Hematopoietic multipotent progenitor cell treated with erythropoietin and hydrocortisone succinate and interleukin-3 and kit ligand, for 17 days (in vitro differentiated cells): ENCODE measurements around the gene C19orf38.
A peak's percentile ranks its signal among the peaks of the same experiment; 100 is the strongest.
"Not testable (repeated sequence)": the region's sequence is repeated elsewhere in the genome, so short reads cannot be mapped to it uniquely, and the experiment has no call there.

ENCODE experiments used
- DNase-seq: peaks from one replicate; pipeline ENCODE4 v3.0.0-alpha.2; 2015; ENCODE audit warnings: low spot score

Gene C19orf38

DNA sequence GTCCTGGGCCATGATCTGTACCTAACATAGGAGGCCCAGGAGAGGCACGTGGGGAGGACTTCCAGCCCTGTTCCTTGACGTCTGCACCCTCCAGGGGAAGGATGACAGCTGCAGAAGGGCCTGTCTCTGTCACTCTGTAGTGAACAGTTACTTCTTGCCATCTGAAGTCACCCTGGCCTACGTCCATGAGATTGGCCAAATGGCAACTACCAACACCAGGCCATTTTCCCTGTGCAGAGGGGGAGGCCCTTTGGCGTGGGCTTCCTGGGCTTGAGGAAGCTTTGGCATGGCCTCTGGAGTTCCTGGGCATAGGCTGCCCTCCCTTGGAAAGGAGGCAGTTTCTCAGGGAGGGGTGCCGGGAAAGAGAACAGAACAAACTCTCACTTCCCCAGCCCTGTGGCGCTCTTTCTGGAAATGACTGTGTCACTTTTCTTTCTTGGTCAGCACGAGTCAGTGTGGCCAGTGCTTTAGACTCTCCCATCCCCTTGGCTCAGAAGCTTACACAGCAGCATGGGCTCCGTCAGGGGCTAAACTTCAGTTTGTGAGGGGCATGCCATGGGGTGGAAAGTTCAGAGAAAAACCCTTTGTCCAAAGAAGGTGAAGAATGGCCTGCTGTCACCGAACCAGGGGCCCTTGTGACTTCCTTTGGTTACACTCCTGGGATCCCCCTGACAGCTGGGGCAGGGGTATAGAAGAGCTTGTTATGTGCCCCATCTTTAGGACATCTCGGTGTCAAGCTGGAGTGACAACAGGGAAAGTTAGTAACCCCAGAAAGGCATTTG is 28.4 kb downstream of the C19orf38 start:
- DNase-seq: no peak

DNA sequence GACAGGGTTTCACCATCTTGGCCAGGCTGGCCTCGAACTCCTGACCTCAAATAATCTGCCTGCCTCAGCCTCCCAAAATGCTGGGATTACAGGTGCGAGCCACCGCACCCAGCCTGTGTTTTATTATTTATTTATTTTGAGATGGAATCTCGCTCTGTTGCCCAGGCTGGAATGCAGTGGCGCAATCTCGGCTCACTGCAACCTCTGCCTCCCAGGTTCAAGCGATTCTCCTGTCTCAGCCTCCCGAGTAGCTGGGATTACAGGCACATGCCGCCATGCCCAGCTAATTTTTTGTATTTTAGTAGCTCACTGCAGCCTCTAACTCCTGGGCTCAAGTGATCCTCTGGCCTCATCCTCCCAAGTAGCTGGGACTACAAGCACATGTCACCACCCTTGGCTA is 29.4 kb downstream of the C19orf38 start:
- DNase-seq: not testable (repeated sequence)

DNA sequence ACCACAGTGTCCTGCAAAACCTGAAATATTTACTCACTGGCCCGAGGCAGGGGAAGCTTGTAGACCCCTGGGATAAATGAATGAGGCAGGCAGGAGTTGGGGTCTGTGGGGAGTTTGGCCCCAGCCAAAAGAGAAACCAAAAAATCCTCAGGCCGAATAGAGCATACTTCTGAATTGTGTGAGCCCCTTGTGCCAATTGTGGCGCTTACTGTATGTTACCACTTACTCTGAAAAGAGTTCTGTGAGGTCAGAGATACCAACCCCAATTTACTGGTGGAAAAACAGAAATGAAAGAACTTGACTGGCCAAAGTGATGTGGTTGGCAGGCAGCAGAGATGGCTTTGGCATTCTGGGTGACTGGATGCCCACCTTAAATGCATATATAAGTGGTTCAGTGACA is 30.0 kb downstream of the C19orf38 start:
- DNase-seq: peak; percentile 8

DNA sequence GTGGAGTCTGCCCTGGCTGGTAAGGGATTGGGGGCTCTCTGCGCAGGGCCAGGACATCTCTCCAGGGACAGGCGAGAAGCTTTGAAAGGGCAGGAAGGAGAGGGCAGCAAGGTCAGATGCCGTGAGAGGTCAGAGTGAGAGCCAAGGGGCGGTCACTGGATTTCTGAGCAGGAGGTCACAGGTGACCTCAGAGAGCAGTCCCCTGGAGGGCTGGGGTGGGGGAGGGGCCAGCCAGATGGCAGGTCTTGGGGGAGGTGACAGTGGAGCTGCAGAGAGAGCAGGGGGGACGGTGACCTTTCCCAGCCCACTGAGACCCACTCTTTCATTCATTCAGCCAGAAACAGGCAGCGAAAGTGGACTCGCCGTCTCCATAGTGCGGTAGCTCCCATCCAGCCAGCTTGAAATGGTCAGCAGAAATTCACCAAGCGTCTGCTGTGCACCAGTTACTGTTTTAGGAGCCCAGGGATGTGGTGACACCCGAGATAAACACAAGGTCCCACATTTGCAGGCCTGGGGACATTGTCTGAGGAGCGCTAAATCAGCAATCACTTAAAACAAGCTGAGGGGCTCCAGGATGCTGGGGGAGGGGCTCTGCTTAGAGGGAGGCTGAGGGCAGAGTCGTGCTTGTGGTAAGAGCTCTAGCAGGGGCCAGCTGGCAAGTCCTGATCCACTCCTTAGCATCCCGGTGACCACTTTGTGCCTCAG is 33.3 kb downstream of the C19orf38 start:
- no peak for DNase-seq

DNA sequence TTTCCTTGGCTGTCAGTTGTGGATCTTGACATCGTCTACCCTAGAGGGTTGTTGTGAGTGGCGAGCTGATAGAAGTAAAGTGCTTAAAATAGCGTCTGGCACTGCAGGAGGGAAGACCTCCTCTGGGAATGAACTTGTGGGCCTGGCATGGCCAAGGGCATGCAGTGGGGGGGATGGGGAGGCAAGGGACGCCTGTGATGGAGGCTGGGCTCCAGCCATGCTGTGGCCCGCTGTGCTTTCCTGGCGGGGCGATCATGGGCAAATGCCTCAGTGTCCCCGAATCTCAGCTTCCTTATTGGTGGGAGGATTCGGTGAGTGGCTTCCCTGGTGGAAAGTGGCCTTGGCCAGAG is 33.9 kb downstream of the C19orf38 start:
- DNase-seq: no peak

DNA sequence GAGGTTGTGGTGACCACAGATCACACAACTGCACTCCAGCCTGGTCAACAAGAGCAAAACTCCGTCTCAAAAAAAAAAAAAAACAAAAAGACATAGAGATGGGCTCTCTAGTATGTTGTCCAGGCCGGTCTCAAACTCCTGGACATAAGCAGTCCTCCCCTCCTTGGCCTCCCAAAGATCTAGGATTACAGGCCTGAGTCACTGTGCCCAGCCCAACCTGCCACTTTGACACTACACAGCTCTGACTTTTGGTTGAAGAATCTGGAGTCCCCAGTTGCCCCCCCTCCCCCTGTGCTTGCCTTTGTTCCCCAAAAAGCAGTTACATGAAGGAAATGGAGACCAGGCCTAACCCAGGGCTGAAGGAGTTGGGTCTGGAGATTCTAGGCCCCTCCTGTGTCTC is 36.1 kb downstream of the C19orf38 start:
- peak; percentile 40 for DNase-seq

DNA sequence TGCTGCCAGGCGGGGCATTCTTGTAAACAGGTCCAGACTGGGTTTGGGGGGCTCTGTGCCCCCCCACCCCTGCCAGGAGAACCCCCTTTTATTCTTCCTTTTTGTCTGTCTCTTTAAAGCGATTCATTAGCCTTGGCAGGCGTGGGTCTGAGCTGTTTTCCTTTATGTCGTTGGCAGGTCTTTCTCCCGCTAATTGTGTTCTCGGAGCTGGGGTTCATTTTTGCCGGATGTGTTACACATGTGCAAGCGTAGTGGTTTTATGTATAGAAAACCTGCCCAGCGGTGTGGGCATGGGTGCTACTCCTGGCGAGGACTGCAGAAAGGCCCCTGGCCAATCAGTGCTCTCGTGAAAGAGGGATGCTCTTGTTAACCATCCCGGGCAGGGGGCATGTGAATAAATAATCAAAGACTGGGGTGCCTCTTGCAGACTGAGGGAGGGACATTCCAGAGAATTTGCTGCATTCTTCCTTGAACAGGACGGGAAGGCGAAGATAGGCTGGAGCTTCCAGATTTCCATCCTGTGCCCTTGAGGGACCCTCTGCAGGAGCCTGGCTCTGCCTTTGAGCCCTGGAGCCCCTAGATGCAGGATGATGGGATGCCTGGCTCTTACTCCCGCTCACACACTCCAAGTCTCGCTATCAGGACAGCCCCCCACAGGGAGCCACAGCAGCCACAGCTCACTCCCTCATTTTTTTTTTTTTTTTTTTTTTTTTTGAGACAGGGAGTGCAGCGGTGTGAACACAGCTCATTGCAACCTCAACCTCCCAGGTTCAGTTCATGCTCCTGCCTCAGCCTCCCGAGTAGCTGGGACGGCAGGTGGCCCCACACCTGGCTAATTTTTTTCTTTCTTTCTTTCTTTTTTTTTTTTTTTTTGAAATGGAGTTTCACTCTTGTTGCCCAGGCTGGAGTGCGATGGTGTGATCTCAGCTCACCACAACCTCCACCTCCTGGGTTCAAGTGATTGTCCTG is 37.3 kb downstream of the C19orf38 start:
- DNase-seq: no peak

DNA sequence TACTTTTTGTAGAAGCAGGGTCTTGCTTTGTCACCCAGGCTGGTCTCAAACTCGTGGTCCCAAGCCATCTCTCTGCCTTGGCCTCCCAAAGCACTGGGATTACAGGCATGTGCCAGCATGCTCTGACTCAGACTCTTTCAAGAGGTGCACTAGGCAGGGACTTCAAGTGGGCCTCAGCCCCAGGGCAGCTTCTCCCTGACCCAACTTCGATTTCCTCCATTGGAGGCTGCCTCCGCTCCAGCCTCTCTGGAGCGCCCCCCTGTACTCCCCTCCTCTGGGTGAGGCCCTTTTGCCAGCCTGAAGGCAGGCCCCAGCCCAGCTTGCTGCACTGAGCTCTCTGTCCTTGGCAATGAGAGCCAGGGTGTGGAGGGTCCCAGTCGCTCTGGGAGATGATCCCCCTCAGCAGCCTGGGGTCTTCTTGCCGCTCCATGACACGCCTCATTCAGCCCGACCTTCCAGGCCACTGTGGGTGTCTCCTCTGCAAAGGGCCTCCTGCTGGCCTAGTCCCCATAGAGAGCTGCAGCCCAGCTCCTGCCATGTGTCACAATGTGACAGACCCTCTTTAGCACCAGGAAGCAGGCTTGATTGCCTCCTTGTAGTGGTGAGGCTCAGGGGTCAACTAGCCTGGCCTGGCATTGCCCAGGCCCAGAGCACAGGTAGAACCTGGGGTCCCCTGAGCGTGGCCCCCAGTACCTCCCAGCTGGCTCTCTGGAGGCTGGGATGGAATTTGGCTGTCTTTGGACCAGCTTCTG is 39.6 kb downstream of the C19orf38 start:
- no peak for DNase-seq

DNA sequence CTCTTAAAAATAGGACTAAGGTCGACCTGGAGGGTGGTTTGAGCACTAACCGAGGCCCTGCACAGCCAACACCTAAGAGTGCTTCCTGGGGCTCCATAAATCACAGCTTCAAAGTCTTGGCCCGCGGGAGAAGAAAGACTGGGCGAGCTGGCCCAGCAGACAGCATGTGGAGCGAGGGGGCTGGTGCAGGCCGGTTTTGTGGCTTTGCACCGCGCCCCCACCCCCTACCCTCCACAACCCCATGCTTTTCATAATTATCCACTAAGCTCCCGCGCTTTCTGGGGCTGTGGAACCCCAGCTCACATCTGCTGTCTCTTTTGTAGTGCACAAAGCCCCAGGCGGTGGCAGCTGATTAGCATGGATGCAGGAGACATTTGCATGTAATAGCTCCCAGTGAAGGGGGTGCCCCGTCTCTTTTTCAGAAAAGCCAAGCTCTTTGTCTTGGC is 40.2 kb downstream of the C19orf38 start:
- DNase-seq: peak; percentile 4

DNA sequence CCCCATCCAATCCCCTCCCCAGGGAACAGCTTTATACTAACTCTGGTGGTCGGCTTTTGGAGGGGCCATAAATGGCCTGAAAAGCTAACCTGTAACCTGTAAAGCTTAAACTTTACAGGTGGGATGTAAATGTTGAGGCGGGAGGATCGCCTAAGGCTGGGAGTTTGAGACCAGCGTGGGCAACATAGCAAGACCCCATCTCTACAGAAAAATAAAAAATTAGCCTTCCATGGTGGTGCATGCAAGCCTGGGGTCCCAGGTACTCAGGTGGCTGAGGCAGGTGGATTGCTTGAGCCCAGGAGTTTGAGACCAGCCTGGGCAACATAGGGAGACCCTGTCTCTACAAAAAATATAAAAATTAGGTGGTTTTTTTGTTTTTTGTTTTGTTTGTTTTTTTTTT is 41.7 kb downstream of the C19orf38 start:
- DNase-seq: no peak

DNA sequence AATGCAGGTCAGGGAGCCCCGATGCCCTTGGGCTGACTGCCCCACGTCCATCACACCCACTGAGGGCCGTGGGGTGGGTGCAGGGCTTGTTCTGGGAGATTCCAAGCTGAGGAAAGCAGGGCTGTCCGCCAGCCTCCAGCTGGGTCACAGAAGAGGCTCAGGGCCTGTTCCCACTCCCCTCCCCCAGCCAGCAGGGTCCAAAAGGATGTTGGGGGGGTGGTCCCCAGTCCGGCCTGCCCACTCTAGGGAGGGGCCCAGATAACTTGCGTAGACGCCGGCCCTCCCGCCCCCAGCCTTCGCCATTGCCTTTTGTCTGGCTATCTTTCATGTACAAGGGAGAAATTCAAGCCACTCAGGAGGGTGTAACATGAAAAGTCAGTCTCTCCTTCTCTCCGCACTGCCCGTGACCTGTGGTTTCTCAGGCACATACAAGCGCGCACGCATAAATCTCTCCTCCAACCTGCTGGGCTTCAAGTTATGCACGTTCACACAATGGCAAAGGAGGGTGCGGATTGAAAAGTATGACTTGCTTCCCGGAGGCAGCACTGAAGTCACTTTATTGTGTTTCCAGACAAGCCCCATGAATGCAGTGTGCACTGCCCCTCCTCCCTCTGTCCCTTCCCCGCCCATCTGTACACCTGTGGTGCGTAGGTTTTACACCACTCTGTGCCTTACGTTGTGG is 43.3 kb downstream of the C19orf38 start:
- DNase-seq: no peak

DNA sequence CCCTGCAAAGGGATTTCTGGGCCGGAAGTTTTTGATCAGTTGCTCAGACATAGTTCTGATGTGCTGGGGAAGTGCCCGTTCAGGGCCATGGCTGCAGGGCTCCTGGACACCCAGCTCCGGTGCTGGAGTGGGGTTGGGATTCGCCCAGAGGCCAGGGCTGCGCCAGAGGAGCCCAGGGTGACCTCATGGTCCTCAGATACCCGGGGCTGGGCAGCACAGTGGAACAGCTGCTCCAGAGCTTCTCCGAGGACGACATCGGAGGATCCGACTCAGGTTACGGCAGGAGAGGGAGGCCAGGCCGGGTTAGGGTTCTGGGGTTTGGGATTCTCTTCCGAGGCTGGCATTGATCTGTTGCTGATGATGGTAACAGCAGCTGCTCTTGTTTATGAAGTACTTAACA is 44.0 kb downstream of the C19orf38 start:
- DNase-seq: no peak

DNA sequence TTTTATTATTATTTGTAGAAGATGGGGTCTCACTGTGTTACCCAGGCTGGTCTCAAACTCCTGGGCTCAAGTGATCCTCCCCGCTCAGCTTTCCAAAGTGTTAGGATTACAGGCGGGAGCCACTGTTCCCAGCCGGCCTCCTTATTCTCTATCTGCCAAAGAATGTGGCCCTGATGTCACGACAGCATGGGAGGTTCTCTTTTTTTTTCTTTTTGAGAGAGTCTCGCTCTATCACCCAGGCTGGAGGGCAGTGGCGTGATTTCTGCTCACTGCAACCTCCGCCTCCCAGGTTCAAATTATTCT is 46.6 kb downstream of the C19orf38 start:
- DNase-seq: no peak

DNA sequence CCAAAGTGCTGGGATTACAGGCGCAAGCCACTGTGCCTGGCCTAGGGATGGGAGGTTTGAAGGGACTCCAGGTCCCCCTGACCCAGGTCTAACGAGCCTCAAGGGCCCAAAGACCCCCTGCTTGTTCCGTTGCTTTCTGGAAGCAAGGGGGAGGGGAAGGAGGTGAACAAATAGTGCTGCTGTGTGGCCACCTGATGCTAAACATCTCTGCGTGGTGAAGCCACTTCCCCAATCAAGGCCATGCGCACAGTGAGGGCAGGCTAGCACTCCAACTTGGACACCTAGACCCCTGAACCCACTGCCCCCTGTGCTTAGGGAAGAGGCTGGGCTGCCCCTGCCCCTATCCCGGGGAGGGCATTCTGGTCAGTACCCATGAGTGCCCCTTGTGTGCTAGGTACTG is 47.1 kb downstream of the C19orf38 start:
- no peak for DNase-seq

DNA sequence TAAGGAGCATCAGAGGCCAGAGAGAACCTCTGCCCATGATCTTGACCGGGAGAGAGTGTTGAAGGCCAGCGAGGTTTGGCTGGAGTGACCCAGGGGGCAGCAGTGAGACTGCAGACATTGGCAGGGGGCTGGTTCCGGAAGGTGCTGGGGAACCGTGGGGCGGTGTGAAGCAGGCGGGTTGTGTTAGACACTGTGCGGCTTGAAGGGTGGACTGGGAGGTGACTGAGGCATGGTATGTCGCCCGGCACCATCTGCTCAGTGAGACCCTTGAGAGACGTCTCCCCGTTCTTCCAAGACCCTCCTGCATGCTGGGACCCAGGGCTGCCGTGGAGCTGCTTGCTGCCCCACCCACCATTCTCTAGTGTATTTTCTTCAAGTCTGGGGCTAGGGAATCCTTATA is 47.7 kb downstream of the C19orf38 start:
- DNase-seq: peak; percentile 6

DNA sequence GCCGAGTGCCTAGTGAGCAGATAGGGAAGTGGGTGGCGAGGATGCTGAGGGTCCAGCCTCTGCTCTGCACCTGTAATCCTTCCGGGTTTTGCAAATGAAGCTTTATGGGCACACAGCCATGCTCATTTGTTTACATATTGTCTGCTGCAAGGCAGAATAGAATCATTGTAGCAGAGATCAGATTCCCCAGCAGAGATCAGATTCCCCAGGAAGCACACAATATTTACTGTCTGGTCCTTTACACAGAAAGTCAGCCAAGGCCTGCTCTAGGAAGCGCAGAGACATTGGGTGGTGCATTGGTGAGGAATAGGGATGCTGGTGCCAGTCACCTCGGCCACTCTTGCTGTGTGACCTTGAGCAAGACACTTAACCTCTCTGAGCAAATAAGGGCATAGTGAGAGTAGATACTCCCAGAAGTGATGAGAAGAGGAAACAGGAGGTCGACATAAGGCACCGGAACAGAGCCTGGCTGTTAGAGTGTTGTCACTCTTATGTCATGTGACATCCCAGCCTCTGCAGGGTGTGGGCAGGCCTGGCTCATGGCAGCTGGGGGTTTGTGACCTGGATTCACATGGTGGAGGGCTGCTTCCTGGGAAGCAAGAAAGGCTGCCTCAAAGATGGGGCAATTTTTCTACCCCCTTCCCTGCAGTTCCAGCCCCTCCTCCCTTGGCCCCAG is 48.8 kb downstream of the C19orf38 start:
- peak; percentile 73 for DNase-seq

DNA sequence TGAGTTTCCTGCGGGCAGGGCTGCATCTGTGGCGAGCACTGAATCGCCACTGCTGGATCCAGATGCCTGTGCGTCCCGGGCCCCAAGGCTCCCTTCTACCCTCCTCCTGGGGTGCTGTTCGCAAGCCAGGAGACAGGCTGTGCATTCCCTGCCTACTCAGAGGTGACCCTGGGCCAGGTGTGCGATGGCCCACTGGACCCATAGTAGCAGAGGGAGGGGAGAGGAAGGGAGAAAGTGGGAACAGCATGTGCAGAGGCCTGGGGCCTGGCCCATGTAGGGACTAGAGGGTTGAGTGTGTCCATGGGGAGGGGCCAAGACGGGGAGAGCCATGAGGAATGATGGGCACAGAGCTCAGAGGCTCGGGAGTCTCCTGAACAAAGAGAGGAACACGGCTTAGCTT is 50.4 kb downstream of the C19orf38 start:
- DNase-seq: no peak

DNA sequence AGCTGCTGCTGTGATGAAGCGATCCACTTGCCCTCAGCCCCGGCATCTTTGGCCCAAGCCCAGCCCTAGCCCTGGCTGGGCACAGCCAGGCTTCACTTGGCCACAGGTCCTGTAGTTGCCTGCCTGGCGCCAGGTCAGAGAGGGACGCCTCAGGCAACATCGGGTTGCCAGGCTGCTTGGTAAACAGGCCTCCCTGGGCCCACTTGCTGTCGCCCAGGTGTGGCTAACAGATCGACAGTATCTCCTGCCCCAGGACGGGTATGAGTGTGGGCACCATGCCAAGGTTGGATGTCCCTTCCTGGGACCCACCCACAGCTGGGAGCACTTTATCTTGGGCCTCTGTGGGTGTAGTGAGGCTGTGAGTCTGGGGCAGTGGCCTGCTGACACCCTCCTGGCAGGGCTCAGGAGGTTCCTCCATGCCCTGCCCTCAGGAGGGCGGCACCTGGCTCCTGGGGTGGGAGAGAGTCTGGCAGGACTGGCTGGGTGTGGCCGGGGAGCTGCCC is 51.0 kb downstream of the C19orf38 start:
- peak; percentile 99 for DNase-seq

DNA sequence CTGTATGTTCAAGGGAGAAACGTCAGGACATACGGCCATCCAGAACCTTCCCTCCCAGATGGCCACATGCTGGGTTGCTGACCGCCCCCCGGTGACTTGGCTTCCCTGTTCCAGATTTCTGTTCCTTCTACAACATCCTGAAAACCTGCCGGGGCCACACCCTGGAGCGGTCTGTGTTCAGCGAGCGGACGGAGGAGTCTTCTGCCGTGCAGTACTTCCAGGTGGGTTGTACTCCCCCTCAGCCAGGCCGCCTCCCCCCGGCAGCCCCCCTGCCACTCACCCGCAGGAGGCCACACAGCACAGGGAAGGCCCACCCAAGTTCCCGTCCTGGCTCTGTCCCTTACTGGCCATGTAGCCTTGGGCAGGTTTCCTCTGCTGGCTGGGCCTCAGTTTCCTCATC is 59.7 kb downstream of the C19orf38 start:
- no peak for DNase-seq

DNA sequence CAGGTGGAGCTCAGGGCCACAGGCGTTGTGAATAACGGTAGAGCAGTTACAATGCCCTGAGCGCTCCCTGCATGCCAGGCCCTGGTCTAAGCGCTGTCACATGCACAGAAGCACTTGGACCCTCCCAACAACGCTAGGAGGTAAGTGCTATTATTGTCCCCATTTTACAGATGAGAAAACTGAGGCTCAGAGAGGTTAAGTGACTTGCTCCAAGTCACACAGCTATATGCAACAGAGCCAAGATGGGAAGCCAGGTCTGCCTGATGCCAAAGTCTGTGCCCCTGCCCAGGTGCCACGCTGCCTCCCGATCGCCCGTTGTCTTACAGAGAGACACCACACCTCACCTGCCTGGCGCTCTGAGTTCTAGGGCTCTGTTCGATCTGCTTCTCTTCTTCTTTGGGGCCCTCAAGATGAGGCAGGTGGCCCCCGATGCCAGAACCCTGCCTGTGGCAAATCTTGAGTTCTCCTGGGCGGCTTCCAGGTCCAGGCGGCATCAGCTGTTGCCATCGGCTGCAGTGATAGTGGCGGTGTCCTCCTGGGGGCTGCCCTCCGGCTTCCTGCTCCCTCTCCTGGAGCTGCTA is 60.3 kb downstream of the C19orf38 start:
- DNase-seq: no peak
